GM23338 (cell line): ENCODE data around the gene SPINDOC.

Source experiments
- CREB1 ChIP-seq: fragments of 250-450 bp; sonication (Bioruptor Pico); IDR thresholded peaks from 2 replicates; pipeline ENCODE4 v1.5.0; 2020; ENCODE audit warnings: low read depth, mild to moderate bottlenecking, moderate library complexity
- CTCF ChIP-seq, 2 experiments: fragments of 200-600 bp in 1 of 2; sonication (generic) in 1 of 2; conservative IDR thresholded peaks; 2 replicates each; pipeline versions ENCODE4 v1.5.1 to v1.6.1; 2016 to 2017; ENCODE audit warnings: antibody characterized with exemption in 2 of 2, low read depth in 2 of 2, mild to moderate bottlenecking in 2 of 2, moderate library complexity in 1 of 2
- ETS1 ChIP-seq: IDR thresholded peaks from 2 replicates; pipeline ENCODE4 v1.6.1; 2016; ENCODE audit warnings: antibody characterized with exemption
- EZH2 ChIP-seq: fragments of 200-600 bp; sonication (generic); IDR thresholded peaks from one replicate; pipeline ENCODE4 v1.8.0; 2017; ENCODE audit warnings: antibody characterized with exemption, mild to moderate bottlenecking, low read depth; ENCODE audit not compliant: unreplicated experiment
- EZH2phosphoT487 ChIP-seq: fragments of 200-600 bp; sonication (generic); IDR thresholded peaks from one replicate; pipeline ENCODE4 v1.8.1; 2018; ENCODE audit warnings: antibody characterized with exemption; ENCODE audit not compliant: unreplicated experiment
- JUNB ChIP-seq: IDR thresholded peaks from one replicate; pipeline ENCODE4 v1.6.1; 2016; ENCODE audit warnings: antibody characterized with exemption; ENCODE audit not compliant: unreplicated experiment
- NANOG ChIP-seq: IDR thresholded peaks from 2 replicates; pipeline ENCODE4 v1.6.1; 2016; ENCODE audit warnings: antibody characterized with exemption, borderline replicate concordance
- POLR2AphosphoS5 ChIP-seq: IDR thresholded peaks from 2 replicates; pipeline ENCODE4 v1.6.1; 2016; ENCODE audit warnings: antibody characterized with exemption, low read depth
- REST ChIP-seq: IDR thresholded peaks from one replicate; pipeline ENCODE4 v1.6.1; 2018; ENCODE audit warnings: antibody characterized with exemption; ENCODE audit not compliant: unreplicated experiment
- STAT1 ChIP-seq: IDR thresholded peaks from one replicate; pipeline ENCODE4 v1.6.1; 2016; ENCODE audit warnings: antibody characterized with exemption; ENCODE audit not compliant: unreplicated experiment
- ZNF114 ChIP-seq: fragments of 250-450 bp; sonication (Bioruptor Pico); IDR thresholded peaks from 2 replicates; pipeline ENCODE4 v1.5.0; 2020; ENCODE audit warnings: mild to moderate bottlenecking, moderate library complexity
- ZNF331 ChIP-seq: fragments of 250-450 bp; sonication (Bioruptor Pico); IDR thresholded peaks from 2 replicates; pipeline ENCODE4 v1.5.0; 2020; ENCODE audit warnings: low read depth, mild to moderate bottlenecking, moderate library complexity
- ZNF462 ChIP-seq: fragments of 250-450 bp; sonication (Bioruptor Pico); IDR thresholded peaks from 2 replicates; pipeline ENCODE4 v1.5.0; 2020; ENCODE audit warnings: mild to moderate bottlenecking, moderate library complexity

GRCh38 chr11:63851364-63851763 is 38.1 kb downstream of the SPINDOC start:
- TF ChIP-seq ETS1 (no peak), CTCF (conservative IDR thresholded peaks at IDR 0.05; ENCODE audit: low read depth in 2 of 2) (no peak), REST (no peak), EZH2phosphoT487 (no peak), POLR2AphosphoS5 (no peak), ZNF331 (CRISPR knock-in tag) (no peak), CREB1 (no peak), EZH2 (no peak), JUNB (no peak), ZNF114 (CRISPR knock-in tag) (no peak), NANOG (no peak), STAT1 (no peak), ZNF462 (CRISPR knock-in tag) (no peak)
